PC-9 (cell line): ENCODE results near the gene CMSS1. TPM values are rescaled to one million over a fixed set of nuclear protein-coding genes. Genes with fewer than 3 reads are reported as not detected.

Source experiments
- BruUV-seq: library from RNA; stranded (reverse); fragments of 400-500 nt; replicated peaks from 2 replicates; lab custom pipeline; 2021; lab: Mats Ljungman, UMichigan
- CTCF ChIA-PET: fragments of 300-600 bp; sonication (Branson Sonifier 250); formaldehyde crosslinking; loops from one replicate; lab custom pipeline; 2022; ENCODE audit warnings: antibody characterized with exemption; lab: Charles Lee
- POLR2A ChIA-PET: fragments of 300-600 bp; sonication (Branson Sonifier 250); formaldehyde crosslinking; loops from one replicate; lab custom pipeline; 2022; ENCODE audit warnings: antibody characterized with exemption; ENCODE audit not compliant: unreplicated experiment; lab: Charles Lee
- DNase-seq, 2 experiments: peaks; one replicate each; pipeline versions ENCODE4 v3.0.0 to v3.0.0-alpha.2; 2015 to 2022; ENCODE audit warnings: mixed read lengths in 1 of 2
- H2AFZ ChIP-seq: fragments of 200-600 bp; sonication (generic); 2 replicates; pipeline ENCODE4 v1.8.1; 2017; ENCODE audit warnings: antibody characterized with exemption
- H3F3A ChIP-seq: fragments of 200-600 bp; sonication (generic); 2 replicates; pipeline ENCODE4 v1.8.1; 2017; ENCODE audit warnings: antibody characterized with exemption, mild to moderate bottlenecking, low read depth; ENCODE audit not compliant: insufficient read depth
- H3K27ac ChIP-seq: fragments of 200-600 bp; sonication (generic); 2 replicates; pipeline ENCODE4 v1.6.1; 2016; ENCODE audit warnings: mixed run types
- H3K27me3 ChIP-seq: fragments of 200-600 bp; sonication (generic); 2 replicates; pipeline ENCODE4 v1.6.1; 2016; ENCODE audit warnings: low read depth, mixed run types; ENCODE audit not compliant: insufficient read depth
- H3K36me3 ChIP-seq: fragments of 200-600 bp; sonication (generic); 2 replicates; pipeline ENCODE4 v1.6.1; 2016; ENCODE audit warnings: low read depth, mixed run types
- H3K4me1 ChIP-seq: fragments of 200-600 bp; sonication (generic); replicated peaks from 2 replicates; pipeline ENCODE4 v1.6.1; 2016; ENCODE audit warnings: mixed run types; ENCODE audit not compliant: insufficient read depth
- H3K4me2 ChIP-seq: fragments of 200-600 bp; sonication (generic); 2 replicates; pipeline ENCODE4 v1.6.1; 2017; ENCODE audit warnings: mixed run types
- H3K4me3 ChIP-seq: fragments of 200-600 bp; sonication (generic); 2 replicates; pipeline ENCODE4 v1.6.1; 2016; ENCODE audit warnings: mixed run types
- H3K79me2 ChIP-seq: fragments of 200-600 bp; sonication (generic); 2 replicates; pipeline ENCODE4 v1.6.1; 2017; ENCODE audit warnings: low read depth, mixed run types
- H3K9me2 ChIP-seq: fragments of 200-600 bp; sonication (generic); 2 replicates; pipeline ENCODE4 v1.8.1; 2017; ENCODE audit warnings: mild to moderate bottlenecking; ENCODE audit not compliant: insufficient read depth
- H3K9me3 ChIP-seq: fragments of 200-600 bp; sonication (generic); 2 replicates; pipeline ENCODE4 v1.8.1; 2016; ENCODE audit warnings: low read depth; ENCODE audit not compliant: insufficient read depth
- H4K20me1 ChIP-seq: fragments of 200-600 bp; sonication (generic); 2 replicates; pipeline ENCODE4 v1.8.1; 2017; ENCODE audit not compliant: insufficient read depth
- CTCF ChIP-seq: fragments of 200-600 bp; sonication (generic); conservative IDR thresholded peaks from 2 replicates; pipeline ENCODE4 v1.6.1; 2017; ENCODE audit warnings: mixed run types, antibody characterized with exemption, mild to moderate bottlenecking, moderate library complexity
- EZH2 ChIP-seq: fragments of 200-600 bp; sonication (generic); IDR thresholded peaks from 2 replicates; pipeline ENCODE4 v1.8.0; 2017; ENCODE audit warnings: antibody characterized with exemption, low read depth
- intact Hi-C: fragments of 100-400 bp; cut with micrococcal nuclease; formaldehyde crosslinking; loops from one replicate; pipeline ENCODE4 v1.10.0; 2022; ENCODE audit not compliant: unreplicated experiment
- total RNA-seq: library from RNA; stranded (reverse); gene quantifications from 2 replicates; pipeline ENCODE4 v1.2.3, GENCODE V29; 2021

Gene CMSS1
- total RNA-seq, 1 experiment from 2014 or later = 98.9 TPM

- Histone ChIP-seq H2AFZ (no peak overlapping the region), H3K4me1 (peaks cover 48% of the 10 kb centered on the region), H3K4me3 (no peak overlapping the region), H3K9me2 (no peaks in the 10 kb centered on the region), H3K36me3 (no peaks in the 10 kb centered on the region), H3F3A (peaks cover 12% of the 10 kb centered on the region; the same call in 1 of the 2 replicates), H3K27me3 (no peaks in the 10 kb centered on the region), H3K9me3 (no peaks in the 10 kb centered on the region), H3K27ac (peak overlapping the region; percentile 60), H3K4me2 (peak overlapping the region; percentile 81), H3K79me2 (peaks cover 44% of the 10 kb centered on the region), H4K20me1 (no peaks in the 10 kb centered on the region)
- intact Hi-C loops = no loop called here
- ChIA-PET POLR2A (interaction anchor here (0.5 to 0.7 kb wide), 3 partner anchors 11 to 523 kb away, joined by 3 to 4 read pairs (median 3); partner anchors contain the start of genes LNP1 and TOMM70), CTCF (interaction anchor here (0.5 kb wide), 1 partner anchor 581 kb away, joined by 3 read pairs; no protein-coding TSS in a partner anchor)
- DNase-seq = peak in 1 of 2 experiments; percentile 86
- BruUV-seq = no TSS peak
- no peak for TF ChIP-seq CTCF
- no peak for TF ChIP-seq EZH2
Observed at GRCh38 chr3:99878005-99878404, 60.3 kb downstream of the CMSS1 start.

GRCh38 chr3:99879275-99879674, 61.6 kb downstream of the CMSS1 start:
- intact Hi-C loops = no loop called here
- Histone ChIP-seq H3K27me3 (no peaks in the 10 kb centered on the region), H3F3A (peaks cover 12% of the 10 kb centered on the region; the same call in 1 of the 2 replicates), H3K27ac (no peak overlapping the region), H3K4me2 (no peak overlapping the region), H3K79me2 (peaks cover 32% of the 10 kb centered on the region), H3K9me3 (no peaks in the 10 kb centered on the region), H3K4me3 (no peak overlapping the region), H3K4me1 (peaks cover 36% of the 10 kb centered on the region), H3K9me2 (no peaks in the 10 kb centered on the region), H4K20me1 (no peaks in the 10 kb centered on the region), H2AFZ (no peak overlapping the region), H3K36me3 (no peaks in the 10 kb centered on the region)
- ChIA-PET CTCF (interaction anchor here (0.6 kb wide), 1 partner anchor 189 kb away, joined by 4 read pairs; no protein-coding TSS in a partner anchor), POLR2A (interaction anchor here (0.6 kb wide), 1 partner anchor 296 kb away, joined by 4 read pairs; no protein-coding TSS in a partner anchor)
- no peak for DNase-seq
- no TSS peak for BruUV-seq
- TF ChIP-seq EZH2 = no peak
- TF ChIP-seq CTCF = no peak

- no peak for DNase-seq
- Histone ChIP-seq H2AFZ (no peak overlapping the region), H3F3A (peaks cover 12% of the 10 kb centered on the region; the same call in 1 of the 2 replicates), H3K36me3 (no peaks in the 10 kb centered on the region), H3K4me1 (peaks cover 23% of the 10 kb centered on the region), H3K4me2 (no peak overlapping the region), H3K27ac (no peak overlapping the region), H3K27me3 (no peaks in the 10 kb centered on the region), H4K20me1 (no peaks in the 10 kb centered on the region), H3K79me2 (0 out of 2 replicates have a peak, but pooled peaks cover 17% of the 10 kb centered on the region), H3K9me3 (no peaks in the 10 kb centered on the region), H3K4me3 (no peak overlapping the region), H3K9me2 (no peaks in the 10 kb centered on the region)
- BruUV-seq = no TSS peak
- intact Hi-C loops = no loop called here
- TF ChIP-seq EZH2 (no peak), CTCF (no peak)
- POLR2A ChIA-PET = no interaction called here
- CTCF ChIA-PET = no interaction called here
Observed at GRCh38 chr3:99881121-99881524, 63.5 kb downstream of the CMSS1 start.
